T-cell (primary cell): ENCODE data around the gene ST6GALNAC2. TPM values are rescaled to one million over a fixed set of nuclear protein-coding genes. Genes with fewer than 3 reads are reported as not detected.

Experiments
- ATAC-seq, 4 experiments: fragments of 200-7000 bp in 3 of 4; fragments of 150-1000 bp in 1 of 4; cut with Tn5 transposase; replicated peaks in 1 of 4; 1 replicate in 3 of 4; 2 replicates in 1 of 4; pipeline ENCODE4 v1.10.0; 2021; ENCODE audit warnings: moderate library complexity in 3 of 4, mild to moderate bottlenecking in 2 of 4, moderate number of reproducible peaks in 1 of 4
- CTCF ChIA-PET, 2 donors: fragments of 300-600 bp; sonication (Branson Sonifier 250); formaldehyde crosslinking; loops; one replicate each; lab custom pipeline; 2022; ENCODE audit warnings: antibody characterized with exemption in 2 of 2; lab: Charles Lee
- POLR2A ChIA-PET, 2 donors: fragments of 300-600 bp; sonication (Branson Sonifier 250); formaldehyde crosslinking; loops; one replicate each; lab custom pipeline; 2022; ENCODE audit warnings: antibody characterized with exemption in 2 of 2; lab: Charles Lee
- DNase-seq, 35 experiments: peaks; one replicate each; pipeline versions ENCODE4 v3.0.0 to v3.0.0-alpha.2; 2013 to 2023
- H3K27ac ChIP-seq: one replicate; pipeline ENCODE4 v1.5.1; 2013; ENCODE audit warnings: low read length
- H3K27me3 ChIP-seq, 2 experiments: replicated peaks in 1 of 2; 1 replicate in 1 of 2; 2 replicates in 1 of 2; pipeline versions ENCODE4 v1.6.1 to v1.7.0; 2013; ENCODE audit warnings: low read length in 1 of 2, mixed read lengths in 1 of 2; ENCODE audit not compliant: control insufficient read depth in 2 of 2, insufficient read depth in 2 of 2; ENCODE audit errors: extremely low read depth in 1 of 2
- H3K36me3 ChIP-seq, 2 donors: 1 replicate in 1 of 2; 2 replicates in 1 of 2; pipeline versions ENCODE4 v1.6.1 to v1.7.0; 2013; ENCODE audit warnings: low read length in 1 of 2; ENCODE audit not compliant: control insufficient read depth in 2 of 2, insufficient read depth in 1 of 2; ENCODE audit errors: extremely low read depth in 1 of 2
- H3K4me1 ChIP-seq, 2 experiments: 1 replicate in 1 of 2; 2 replicates in 1 of 2; pipeline versions ENCODE4 v1.6.1 to v1.7.0; 2013; ENCODE audit warnings: low read length in 2 of 2, mixed read lengths in 1 of 2; ENCODE audit not compliant: insufficient read depth in 2 of 2, control insufficient read depth in 1 of 2; ENCODE audit errors: extremely low read depth in 1 of 2
- H3K4me3 ChIP-seq, 2 donors: 1 replicate in 1 of 2; 2 replicates in 1 of 2; pipeline versions ENCODE4 v1.5.1 to v1.7.0; 2013; ENCODE audit warnings: mild to moderate bottlenecking in 2 of 2, low read length in 1 of 2, moderate library complexity in 1 of 2; ENCODE audit not compliant: control insufficient read depth in 1 of 2; ENCODE audit errors: extremely low read depth in 1 of 2
- H3K9me3 ChIP-seq: 2 replicates; pipeline ENCODE4 v1.7.0; 2013
- H3K27ac Mint-ChIP-seq, 2 donors: one replicate each; pipeline ENCODE4 v1.8.0; 2020 to 2021; ENCODE audit warnings: mild to moderate bottlenecking in 2 of 2, mixed read lengths in 2 of 2
- H3K27me3 Mint-ChIP-seq, 2 donors: one replicate each; pipeline ENCODE4 v1.8.0; 2021 to 2022; ENCODE audit warnings: mixed read lengths in 2 of 2
- H3K36me3 Mint-ChIP-seq: one replicate; pipeline ENCODE4 v1.8.0; 2021; ENCODE audit warnings: mixed read lengths
- H3K4me1 Mint-ChIP-seq, 3 donors: one replicate each; pipeline ENCODE4 v1.8.0; 2020 to 2022; ENCODE audit warnings: mixed read lengths in 3 of 3, mild to moderate bottlenecking in 1 of 3
- H3K4me3 Mint-ChIP-seq, 3 donors: one replicate each; pipeline ENCODE4 v1.8.0; 2020 to 2022; ENCODE audit warnings: mild to moderate bottlenecking in 3 of 3, mixed read lengths in 3 of 3, moderate library complexity in 3 of 3
- H3K9me3 Mint-ChIP-seq, 3 donors: one replicate each; pipeline ENCODE4 v1.8.0; 2020 to 2022; ENCODE audit warnings: mixed read lengths in 3 of 3
- WGBS: methylation state at CpG from one replicate; pipeline ENCODE4 v1.1.5; 2013; ENCODE audit warnings: missing lambda C conversion rate; ENCODE audit not compliant: insufficient coverage; 5-methylcytosine and 5-hydroxymethylcytosine counted together
- total RNA-seq, 35 experiments: library from RNA in 6 of 35; stranded (reverse) in 6 of 35; fragments of 120-200 nt in 1 of 35; gene quantifications; one replicate each; pipeline versions ENCODE4 v1.2.1 to v1.2.4 and lab custom pipeline; 2013 to 2026

Gene ST6GALNAC2
- total RNA-seq, 5 donors from 2014 or later (not counting 1 experiment from before 2014, with no cell fraction given) = 0.55 to 4.7 (median 2.1) TPM

DNA sequence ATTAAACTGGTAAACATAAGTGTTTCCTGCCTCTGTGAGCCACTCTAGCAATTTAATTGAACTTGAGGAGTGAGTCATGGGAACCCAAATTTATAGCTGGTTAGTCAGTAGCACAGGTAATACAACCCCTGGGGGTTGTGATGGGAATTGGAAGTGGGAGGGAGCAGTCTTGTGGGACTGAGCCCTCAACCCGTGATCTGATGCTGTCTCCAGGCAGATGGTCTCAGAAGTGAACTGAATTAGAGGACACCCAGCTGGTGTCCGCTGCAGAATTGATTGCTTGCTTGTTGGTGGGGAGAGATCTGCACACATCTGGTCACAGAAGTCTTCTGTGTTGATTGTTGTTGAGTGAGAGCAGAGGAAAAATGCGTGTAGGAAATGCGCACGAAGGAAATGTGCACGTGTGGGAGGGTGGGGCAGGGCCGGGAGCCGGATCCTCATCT is 7.7 kb upstream of the ST6GALNAC2 start:
- CTCF ChIA-PET = no interaction called here

GRCh38 chr17:76588182-76588581 is 2.5 kb upstream of the ST6GALNAC2 start:
- no peak overlapping the region for H3K27ac ChIP-seq
- Mint-ChIP-seq H3K9me3 (no peaks in the 10 kb centered on the region), H3K27ac (no peak overlapping the region), H3K36me3 (peaks cover 6% of the 10 kb centered on the region), H3K27me3 (peaks cover 37 to 50% of the 10 kb centered on the region in 2 donors), H3K4me1 (peaks cover 6 to 17% (median 14%) of the 10 kb centered on the region in 3 donors), H3K4me3 (peak overlapping the region; percentile 19 to 28 (median 21))
- peaks cover 6 to 26% of the 10 kb centered on the region in 2 experiments for H3K4me1 ChIP-seq
- CTCF ChIA-PET = interaction anchor here in 1 of 2 donors (0.5 kb wide), 1 partner anchor 28 kb away, joined by 7 read pairs; no protein-coding TSS in a partner anchor
- POLR2A ChIA-PET = no interaction called here
- no peaks in the 10 kb centered on the region for H3K36me3 ChIP-seq
- ATAC-seq = no peak
- no peak for DNase-seq
- no peak overlapping the region for H3K4me3 ChIP-seq
- peaks cover 11 to 58% of the 10 kb centered on the region in 2 experiments for H3K27me3 ChIP-seq
- H3K9me3 ChIP-seq = no peaks in the 10 kb centered on the region

More for the DNA sequence above, 7.7 kb upstream of the ST6GALNAC2 start:
- Histone ChIP-seq H3K9me3 (no peaks in the 10 kb centered on the region), H3K36me3 (no peaks in the 10 kb centered on the region), H3K27me3 (peaks cover 2 to 26% of the 10 kb centered on the region in 2 experiments), H3K4me3 (no peak overlapping the region), H3K4me1 (no peaks in the 10 kb centered on the region), H3K27ac (no peak overlapping the region)
- Mint-ChIP-seq H3K27ac (no peak overlapping the region), H3K36me3 (peaks cover 4% of the 10 kb centered on the region), H3K4me3 (no peak overlapping the region), H3K4me1 (no peaks in the 10 kb centered on the region), H3K9me3 (no peaks in the 10 kb centered on the region), H3K27me3 (peaks cover 18 to 21% of the 10 kb centered on the region in 2 donors)
- WGBS = 88% methylated on average over 2 of the region's 8 CpGs
- DNase-seq (no peak), ATAC-seq (no peak)
- POLR2A ChIA-PET = no interaction called here

DNA sequence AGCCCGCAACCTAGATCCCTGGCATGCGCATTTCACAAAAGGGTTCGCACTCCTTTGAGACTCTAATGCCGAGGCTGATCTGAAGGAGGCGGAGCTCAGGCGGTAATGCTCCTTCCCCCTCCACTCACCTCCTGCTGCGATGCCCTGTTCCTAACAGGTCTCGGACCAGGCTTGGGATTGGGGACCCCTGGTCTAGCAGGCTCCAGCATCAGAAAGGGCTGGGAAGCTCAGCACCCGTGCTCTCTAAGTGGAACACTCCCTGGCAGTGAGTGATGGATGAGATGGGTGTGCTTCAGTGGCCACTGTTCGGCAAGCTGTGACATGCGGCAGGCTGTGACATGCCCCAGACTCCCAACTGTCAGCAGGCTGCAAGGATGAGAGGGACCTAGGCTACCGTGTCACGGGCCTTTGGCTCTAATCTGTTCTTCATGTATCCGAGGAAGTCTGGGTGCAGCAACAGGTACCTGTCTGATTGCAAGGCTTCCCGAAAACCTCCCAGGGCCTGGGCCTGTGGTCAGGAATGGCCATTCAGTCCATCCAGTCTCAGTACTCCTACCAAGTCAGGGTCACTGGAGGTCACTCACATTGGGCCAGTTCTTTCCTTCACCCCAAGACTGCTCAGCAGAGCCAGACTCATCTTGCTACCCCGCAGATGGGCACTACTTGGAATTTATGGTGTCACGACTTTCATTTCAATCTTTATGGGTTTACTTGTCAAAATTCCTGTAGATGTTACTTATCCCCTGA is 1.3 kb upstream of the ST6GALNAC2 start:
- DNase-seq (peak in 1 of 35 experiments; percentile 27), ATAC-seq (no peak)
- H3K36me3 ChIP-seq = no peaks in the 10 kb centered on the region
- ChIA-PET CTCF (interaction anchor here in 1 of 2 donors (1.0 to 1.5 kb wide), 3 partner anchors 29 to 64 kb away, joined by 3 to 5 read pairs (median 3); no protein-coding TSS in a partner anchor), POLR2A (no interaction called here)
- H3K4me3 ChIP-seq = no peak overlapping the region
- peaks cover 6 to 17% (median 14%) of the 10 kb centered on the region in 3 donors for H3K4me1 Mint-ChIP-seq
- 32% methylated on average over 12 of the region's 17 CpGs for WGBS
- peak overlapping the region; percentile 3 to 32 (median 17) for H3K4me3 Mint-ChIP-seq
- H3K27ac ChIP-seq = no peak overlapping the region
- H3K9me3 Mint-ChIP-seq = no peaks in the 10 kb centered on the region
- no peak overlapping the region for H3K27ac Mint-ChIP-seq
- H3K4me1 ChIP-seq = peaks cover 6 to 26% of the 10 kb centered on the region in 2 experiments
- peaks cover 11 to 55% of the 10 kb centered on the region in 2 experiments for H3K27me3 ChIP-seq
- H3K9me3 ChIP-seq = no peaks in the 10 kb centered on the region
- peaks cover 40 to 52% of the 10 kb centered on the region in 2 donors for H3K27me3 Mint-ChIP-seq
- H3K36me3 Mint-ChIP-seq = peaks cover 6% of the 10 kb centered on the region

GRCh38 chr17:76585033-76585648 is 519 bp downstream of the ST6GALNAC2 start:
- peaks cover 37 to 50% of the 10 kb centered on the region in 2 donors for H3K27me3 Mint-ChIP-seq
- CTCF ChIA-PET = interaction anchor here in 1 of 2 donors (1.5 kb wide), 1 partner anchor 28 kb away, joined by 5 read pairs; no protein-coding TSS in a partner anchor
- no peak overlapping the region for H3K27ac ChIP-seq
- H3K4me1 ChIP-seq = peaks cover 6 to 26% of the 10 kb centered on the region in 2 experiments
- peak overlapping the region; percentile 57 to 76 (median 73) for H3K4me3 Mint-ChIP-seq
- POLR2A ChIA-PET = interaction anchor here in 1 of 2 donors (0.6 kb wide), 3 partner anchors 22 to 1198 kb away, joined by 3 to 8 read pairs (median 4); no protein-coding TSS in a partner anchor
- peak overlapping the region; percentile 47 to 58 for H3K4me3 ChIP-seq
- H3K9me3 Mint-ChIP-seq = no peaks in the 10 kb centered on the region
- ATAC-seq (peak in 2 of 4 experiments; percentile 29 to 43), DNase-seq (peak in 2 of 35 experiments; percentile 9 to 33)
- peaks cover 6 to 17% (median 14%) of the 10 kb centered on the region in 3 donors for H3K4me1 Mint-ChIP-seq
- H3K36me3 Mint-ChIP-seq = peaks cover 6% of the 10 kb centered on the region
- no peaks in the 10 kb centered on the region for H3K9me3 ChIP-seq
- H3K27me3 ChIP-seq = peaks cover 11 to 53% of the 10 kb centered on the region in 2 experiments
- H3K27ac Mint-ChIP-seq = no peak overlapping the region
- H3K36me3 ChIP-seq = no peaks in the 10 kb centered on the region
- 1% methylated on average over 53 of the region's 62 CpGs for WGBS

- Mint-ChIP-seq H3K4me3 (peak overlapping the region; percentile 57 to 76 (median 73)), H3K36me3 (peaks cover 6% of the 10 kb centered on the region), H3K27ac (no peak overlapping the region), H3K9me3 (no peaks in the 10 kb centered on the region), H3K27me3 (peaks cover 35 to 46% of the 10 kb centered on the region in 2 donors), H3K4me1 (peaks cover 6 to 17% (median 17%) of the 10 kb centered on the region in 3 donors)
- 56% methylated on average over 7 of the region's 17 CpGs for WGBS
- ChIA-PET CTCF (no interaction called here), POLR2A (interaction anchor here in 1 of 2 donors (0.6 kb wide), 3 partner anchors 22 to 1197 kb away, joined by 3 to 8 read pairs (median 4); no protein-coding TSS in a partner anchor)
- peaks cover 11 to 51% of the 10 kb centered on the region in 2 experiments for H3K27me3 ChIP-seq
- H3K4me1 ChIP-seq = peaks cover 6 to 26% of the 10 kb centered on the region in 2 experiments
- peak in 2 of 4 experiments; percentile 6 to 8 for ATAC-seq
- H3K4me3 ChIP-seq = peak overlapping the region; percentile 47 to 58
- no peak overlapping the region for H3K27ac ChIP-seq
- no peak for DNase-seq
- H3K36me3 ChIP-seq = no peaks in the 10 kb centered on the region
- H3K9me3 ChIP-seq = no peaks in the 10 kb centered on the region
Observed at GRCh38 chr17:76584427-76585032, 1.1 kb downstream of the ST6GALNAC2 start.
